K562 (cell line): Measurements from ENCODE around the gene ZBTB47. TPM values are rescaled to one million over a fixed set of nuclear protein-coding genes. Genes with fewer than 3 reads are reported as not detected.

Experiments
- ATAC-seq: fragments of 200-7000 bp; cut with Tn5 transposase; 3 replicates; pipeline ENCODE4 v1.9.1; 2020; ENCODE audit warnings: moderate library complexity
- BruUV-seq: library from RNA; stranded (reverse); fragments of 400-500 nt; replicated peaks from 2 replicates; lab custom pipeline; 2021; lab: Mats Ljungman, UMichigan
- CTCF ChIA-PET: fragments of 300-600 bp; formaldehyde crosslinking; extraction: SDS; loops from one replicate; lab custom pipeline; 2021; ENCODE audit warnings: low intra/inter-chr PET ratio; lab: Yijun Ruan, JAX
- POLR2A ChIA-PET: fragments of 300-600, 350-650 bp; sonication (Branson Sonifier 250); formaldehyde crosslinking; extraction: SDS; loops from one replicate; lab custom pipeline; 2021; ENCODE audit warnings: antibody characterized with exemption, inconsistent platforms; lab: Yijun Ruan, JAX
- DNase-seq, 4 experiments: peaks; one replicate each; pipeline versions ENCODE4 v3.0.0 to v3.0.0-alpha.2; 2011 to 2018; ENCODE audit warnings: low spot score in 3 of 4, mixed read lengths in 3 of 4; ENCODE audit errors: extremely low read depth in 1 of 4
- FAIRE-seq: peaks from 2 replicates; lab custom pipeline; 2011; peaks lifted over from hg19 to GRCh38; lab: Jason Lieb, UNC
- H2AFZ ChIP-seq: 2 replicates; pipeline ENCODE4 v1.6.0; 2011; ENCODE audit warnings: low read depth, low read length, control low read depth, inconsistent platforms
- H3K27ac ChIP-seq: fragments of 200-600 bp; 3 replicates; pipeline ENCODE4 v1.8.0; 2011; ENCODE audit warnings: low read depth, mild to moderate bottlenecking, control low read depth, inconsistent platforms, low read length, moderate library complexity, mixed read lengths; ENCODE audit errors: extremely low read depth
- H3K27me3 ChIP-seq, 2 experiments: fragments of 300-600 bp in 1 of 2; 2 replicates in 1 of 2; 3 replicates in 1 of 2; pipeline versions ENCODE4 v1.6.0 to v1.8.0; 2011; ENCODE audit warnings: inconsistent platforms in 2 of 2, low read length in 2 of 2, mild to moderate bottlenecking in 1 of 2, mixed read lengths in 1 of 2, moderate library complexity in 1 of 2; ENCODE audit not compliant: control insufficient read depth in 2 of 2, insufficient read depth in 2 of 2
- H3K36me3 ChIP-seq: fragments of 300-600 bp; 3 replicates; pipeline ENCODE4 v1.8.0; 2011; ENCODE audit warnings: mild to moderate bottlenecking, low read length, inconsistent platforms; ENCODE audit not compliant: control insufficient read depth, insufficient read depth
- H3K4me1 ChIP-seq, 2 experiments: fragments of 200-600 bp in 1 of 2; replicated peaks in 1 of 2; 2 replicates in 1 of 2; 3 replicates in 1 of 2; pipeline versions ENCODE4 v1.5.1 to v1.8.0; 2011; ENCODE audit warnings: inconsistent platforms in 2 of 2, low read length in 2 of 2, mild to moderate bottlenecking in 1 of 2, mixed read lengths in 1 of 2, moderate library complexity in 1 of 2; ENCODE audit not compliant: control insufficient read depth in 2 of 2, insufficient read depth in 2 of 2
- H3K4me2 ChIP-seq: 2 replicates; pipeline ENCODE4 v1.6.1; 2011; ENCODE audit warnings: low read length, control low read depth, inconsistent platforms, mixed read lengths; ENCODE audit not compliant: insufficient read depth
- H3K4me3 ChIP-seq: fragments of 200-600 bp; sonication (generic), shearing (Covaris generic); 2 replicates; pipeline ENCODE4 v1.5.1; 2016; ENCODE audit warnings: control low read depth, inconsistent platforms
- H3K79me2 ChIP-seq: fragments of 200-600 bp; 3 replicates; pipeline ENCODE4 v1.8.0; 2011; ENCODE audit warnings: low read length, inconsistent platforms; ENCODE audit not compliant: control insufficient read depth, insufficient read depth
- H3K9ac ChIP-seq, 2 experiments: 2 replicates each; pipeline versions ENCODE4 v1.6.0 to v1.6.1; 2011; ENCODE audit warnings: low read depth in 2 of 2, low read length in 2 of 2, control low read depth in 1 of 2, inconsistent platforms in 1 of 2, mild to moderate bottlenecking in 1 of 2, mixed read lengths in 1 of 2; ENCODE audit not compliant: insufficient read depth in 1 of 2
- H3K9me1 ChIP-seq: one replicate; pipeline ENCODE4 v1.6.0; 2011; ENCODE audit warnings: inconsistent platforms, mild to moderate bottlenecking, low read length, moderate library complexity; ENCODE audit not compliant: control insufficient read depth, insufficient read depth
- H3K9me3 ChIP-seq: replicated peaks from 2 replicates; pipeline ENCODE4 v1.5.1; 2011; ENCODE audit warnings: low read depth, low read length, inconsistent platforms; ENCODE audit not compliant: control insufficient read depth, insufficient read depth
- H4K20me1 ChIP-seq: replicated peaks from 2 replicates; pipeline ENCODE4 v1.6.1; 2011; ENCODE audit warnings: low read length, inconsistent platforms, mixed read lengths; ENCODE audit not compliant: control insufficient read depth, insufficient read depth
- ASH1L ChIP-seq: fragments of 450-650 bp; IDR thresholded peaks from 2 replicates; pipeline ENCODE4 v1.6.1; 2018; ENCODE audit warnings: borderline replicate concordance, mild to moderate bottlenecking, low read depth; ENCODE audit not compliant: partially characterized antibody
- BCOR ChIP-seq: fragments of 450-650 bp; IDR thresholded peaks from 2 replicates; pipeline ENCODE4 v1.6.1; 2016
- CXXC5 ChIP-seq: fragments of 250-450 bp; sonication (Bioruptor Pico); IDR thresholded peaks from 2 replicates; pipeline ENCODE4 v1.8.0; 2022; ENCODE audit warnings: inconsistent platforms, mild to moderate bottlenecking, moderate library complexity
- FIP1L1 ChIP-seq: fragments of 200-400 bp; formaldehyde crosslinking; IDR thresholded peaks from 2 replicates; pipeline ENCODE4 v1.6.1; 2018; ENCODE audit warnings: mild to moderate bottlenecking, low read depth, low read length; ENCODE audit not compliant: poor library complexity, severe bottlenecking
- HDAC1 ChIP-seq, 2 experiments: fragments of 450-650 bp; IDR thresholded peaks; 2 replicates each; pipeline ENCODE4 v1.6.1; 2016 to 2017; ENCODE audit warnings: inconsistent platforms in 1 of 2, mild to moderate bottlenecking in 1 of 2, moderate library complexity in 1 of 2
- IRF2 ChIP-seq: sonication (generic); formaldehyde crosslinking; IDR thresholded peaks from 2 replicates; pipeline ENCODE4 v1.8.1; 2022; ENCODE audit warnings: mild to moderate bottlenecking, missing genetic modification reagents
- KDM1A ChIP-seq, 2 experiments: fragments of 450-650 bp; IDR thresholded peaks; 2 replicates each; pipeline ENCODE4 v1.6.1; 2016; ENCODE audit warnings: mild to moderate bottlenecking in 2 of 2
- PCBP1 ChIP-seq: fragments of 200-400 bp; formaldehyde crosslinking; IDR thresholded peaks from 2 replicates; pipeline ENCODE4 v1.6.1; 2018; ENCODE audit warnings: mild to moderate bottlenecking, low read depth, low read length; ENCODE audit not compliant: poor library complexity, severe bottlenecking
- POLR2G ChIP-seq: fragments of 200-400 bp; formaldehyde crosslinking; IDR thresholded peaks from 2 replicates; pipeline ENCODE4 v1.6.1; 2017; ENCODE audit warnings: low read depth, mild to moderate bottlenecking, antibody characterized with exemption, low read length, moderate library complexity
- RCOR1 ChIP-seq, 2 experiments: IDR thresholded peaks; 2 replicates each; pipeline ENCODE4 v1.6.1; 2012; ENCODE audit warnings: low read depth in 2 of 2, low read length in 2 of 2, borderline replicate concordance in 1 of 2, improper control_type of control experiment in 1 of 2
- SMAD3 ChIP-seq: fragments of 450-650 bp; formaldehyde crosslinking; conservative IDR thresholded peaks from 2 replicates; pipeline ENCODE4 v1.4.0; 2020; ENCODE audit warnings: mild to moderate bottlenecking
- SMARCA5 ChIP-seq: fragments of 450-650 bp; IDR thresholded peaks from 2 replicates; pipeline ENCODE4 v1.6.1; 2016
- ZBTB17 ChIP-seq: fragments of 450-650 bp; formaldehyde crosslinking; IDR thresholded peaks from 2 replicates; pipeline ENCODE4 v1.4.0; 2020; ENCODE audit warnings: mild to moderate bottlenecking
- ZNF311 ChIP-seq: fragments of 250-450 bp; sonication (Bioruptor Pico); IDR thresholded peaks from 2 replicates; pipeline ENCODE4 v1.4.0; 2020; ENCODE audit warnings: mild to moderate bottlenecking, moderate library complexity
- ZNF785 ChIP-seq: fragments of 250-450 bp; sonication (Bioruptor Pico); IDR thresholded peaks from 2 replicates; pipeline ENCODE4 v1.4.0; 2020; ENCODE audit warnings: mild to moderate bottlenecking
- WGBS: fragments of 100-300 bp; shearing (Covaris generic); methylation state at CpG from one replicate; pipeline ENCODE4 v1.1.6; 2016; ENCODE audit warnings: low coverage, mixed read lengths; ENCODE audit not compliant: insufficient coverage; ENCODE audit errors: missing lambda C conversion rate; 5-methylcytosine and 5-hydroxymethylcytosine counted together
- in situ Hi-C: fragments of 300-500 bp; cut with MboI; formaldehyde crosslinking; loops from 4 replicates; pipeline ENCODE4 v1.15.0; 2018; ENCODE audit warnings: inconsistent platforms, mixed read lengths
- intact Hi-C: fragments of 100-400 bp; cut with micrococcal nuclease; formaldehyde crosslinking; loops from 2 replicates; pipeline ENCODE4 v1.14.2; 2022
- polyA plus RNA-seq, 8 experiments: library from polyadenylated mRNA; depleted of rRNA in 4 of 8; stranded (reverse) in 5 of 8; unstranded in 3 of 8; fragments of >200 nt; fragmentation: Nextera tagmentation in 2 of 8; fragmentation: Illumina TruSeq in 1 of 8; extraction: Ambion mirVana in 2 of 8; extraction: Trizol in 1 of 8; gene quantifications; 2 replicates each; pipeline versions ENCODE4 v1.2.1 to v1.2.3, GENCODE V29; 2011 to 2014; ENCODE audit warnings: inconsistent platforms in 1 of 8, missing spikeins in 1 of 8
- total RNA-seq, 7 experiments: library from RNA; depleted of rRNA in 6 of 7; stranded (reverse); fragments of >200 nt in 6 of 7; fragmentation: Illumina TruSeq in 2 of 7; extraction: Trizol in 2 of 7; gene quantifications; 2 replicates each; pipeline versions ENCODE4 v1.2.1 to v1.2.3, GENCODE V29; 2011 to 2021; ENCODE audit warnings: low replicate concordance in 1 of 7

ZBTB47 gene
- total and polyA plus RNA-seq, 9 of the 15 experiments (the other 6 are each of a cell fraction or from before 2014, with no cell fraction given), result 0.11 to 4.6 (median 1.7) TPM; not detected in 1

- peaks cover 17% of the 10 kb centered on the region; the same call in 1 of the 2 replicates for H4K20me1 ChIP-seq
- no peak overlapping the region for H3K27ac ChIP-seq
- H3K79me2 ChIP-seq, result no peaks in the 10 kb centered on the region
- BruUV-seq, result no TSS peak
- 2% methylated on average over 7 of the region's 7 CpGs for WGBS
- CTCF ChIA-PET, result no interaction called here
- 0 out of 4 replicates have a peak, but pooled peaks of 1 of the 2 experiments have one; percentile 15 for TF ChIP-seq HDAC1 (IDR thresholded peaks at IDR 0.05)
- TF ChIP-seq FIP1L1, result no peak
- no peak for TF ChIP-seq PCBP1
- TF ChIP-seq RCOR1 (IDR thresholded peaks at IDR 0.05; ENCODE audit: borderline replicate concordance in 1 of 2, low read depth in 2 of 2, low read length in 2 of 2), result 0 out of 4 replicates have a peak, but pooled peaks of 1 of the 2 experiments have one; percentile 26
- TF ChIP-seq IRF2, result no peak
- no peak for TF ChIP-seq ASH1L
- TF ChIP-seq SMAD3 (CRISPR knock-in tag), result no peak
- TF ChIP-seq CXXC5, result no peak
- TF ChIP-seq ZNF311 (CRISPR knock-in tag), result no peak
- no peak for TF ChIP-seq ZNF785 (CRISPR knock-in tag)
- peak; percentile 46; the same call in 1 of the 2 replicates for TF ChIP-seq SMARCA5
- no peak for TF ChIP-seq ZBTB17 (CRISPR knock-in tag)
- peak; percentile 88 for TF ChIP-seq BCOR
- no peak for TF ChIP-seq POLR2G
- peak in 1 of 2 experiments; percentile 53; a peak in 1 of 4 replicates for TF ChIP-seq KDM1A (IDR thresholded peaks at IDR 0.05)
- no peaks in the 10 kb centered on the region for H3K36me3 ChIP-seq
- H3K4me3 ChIP-seq, result no peak overlapping the region
- H2AFZ ChIP-seq, result no peak overlapping the region
- no peak for FAIRE-seq
- no peak overlapping the region for H3K4me2 ChIP-seq
- peaks cover 5% of the 10 kb centered on the region for H3K9me1 ChIP-seq
- H3K27me3 ChIP-seq, result peaks cover 36 to 75% of the 10 kb centered on the region in 2 experiments
- in situ Hi-C loops (no loop called here), intact Hi-C loops (no loop called here)
- no peaks in the 10 kb centered on the region for H3K9me3 ChIP-seq
- POLR2A ChIA-PET, result interaction anchor here (0.6 kb wide), 1 partner anchor 44 kb away, joined by 5 read pairs; no protein-coding TSS in a partner anchor
- no peak for ATAC-seq
- peaks cover 3 to 26% of the 10 kb centered on the region in 2 experiments; a peak in 3 of 5 replicates for H3K4me1 ChIP-seq
- DNase-seq, result no peak
- no peak overlapping the region for H3K9ac ChIP-seq
Measured at GRCh38 chr3:42686832-42687650, 33.5 kb downstream of the ZBTB47 start.
